ENCODE data around the gene COTL1.
A peak's percentile ranks its signal among the peaks of the same experiment; 100 is the strongest.

Gene COTL1

GRCh38 chr16:84614968-84615813 lies 2.7 kb downstream of the COTL1 start:
- no peak for DNase-seq (ENCODE audit: low read depth in 1 of 2, low spot score in 1 of 2)

GRCh38 chr16:84614623-84614967 lies 3.3 kb downstream of the COTL1 start:
- DNase-seq (ENCODE audit: low read depth in 1 of 2, low spot score in 1 of 2): no peak

GRCh38 chr16:84614073-84614459 lies 3.8 kb downstream of the COTL1 start:
- no peak for DNase-seq (ENCODE audit: low read depth in 1 of 2, low spot score in 1 of 2)

GRCh38 chr16:84613408-84614072 lies 4.3 kb downstream of the COTL1 start:
- no peak for DNase-seq (ENCODE audit: low read depth in 1 of 2, low spot score in 1 of 2)

- no peak for DNase-seq (ENCODE audit: low read depth in 1 of 2, low spot score in 1 of 2)
Observed at GRCh38 chr16:84612686-84613085, 5.2 kb downstream of the COTL1 start.

GRCh38 chr16:84611041-84611440 lies 6.8 kb downstream of the COTL1 start:
- no peak for DNase-seq (ENCODE audit: low read depth in 1 of 2, low spot score in 1 of 2)

- DNase-seq (ENCODE audit: low read depth in 1 of 2, low spot score in 1 of 2): no peak
Observed at GRCh38 chr16:84610376-84610775, 7.5 kb downstream of the COTL1 start.

- no peak for DNase-seq (ENCODE audit: low read depth in 1 of 2, low spot score in 1 of 2)
Observed at GRCh38 chr16:84609563-84610177, 8.2 kb downstream of the COTL1 start.

- no peak for DNase-seq (ENCODE audit: low read depth in 1 of 2, low spot score in 1 of 2)
Observed at GRCh38 chr16:84608282-84608681, 9.6 kb downstream of the COTL1 start.

GRCh38 chr16:84607694-84608093 lies 10.2 kb downstream of the COTL1 start:
- no peak for DNase-seq (ENCODE audit: low read depth in 1 of 2, low spot score in 1 of 2)

GRCh38 chr16:84607061-84607460 lies 10.8 kb downstream of the COTL1 start:
- DNase-seq (ENCODE audit: low read depth in 1 of 2, low spot score in 1 of 2): no peak

GRCh38 chr16:84606081-84606875 lies 11.6 kb downstream of the COTL1 start:
- DNase-seq (ENCODE audit: low read depth in 1 of 2, low spot score in 1 of 2): no peak

- DNase-seq (ENCODE audit: low read depth in 1 of 2, low spot score in 1 of 2): no peak
Observed at GRCh38 chr16:84605339-84605848, 12.5 kb downstream of the COTL1 start.

GRCh38 chr16:84604477-84605013 lies 13.3 kb downstream of the COTL1 start:
- DNase-seq (ENCODE audit: low read depth in 1 of 2, low spot score in 1 of 2): no peak

GRCh38 chr16:84603940-84604339 lies 13.9 kb downstream of the COTL1 start:
- DNase-seq (ENCODE audit: low read depth in 1 of 2, low spot score in 1 of 2): no peak

- DNase-seq (ENCODE audit: low read depth in 1 of 2, low spot score in 1 of 2): peak in 1 of 2 donors; percentile 23
Observed at GRCh38 chr16:84603140-84603816, 14.6 kb downstream of the COTL1 start.

- no peak for DNase-seq (ENCODE audit: low read depth in 1 of 2, low spot score in 1 of 2)
Observed at GRCh38 chr16:84600343-84601229, 17.3 kb downstream of the COTL1 start.

- DNase-seq (ENCODE audit: low read depth in 1 of 2, low spot score in 1 of 2): peak in 1 of 2 donors; percentile 54
Observed at GRCh38 chr16:84599521-84600202, 18.2 kb downstream of the COTL1 start.

- DNase-seq (ENCODE audit: low read depth in 1 of 2, low spot score in 1 of 2): no peak
Observed at GRCh38 chr16:84598360-84598759, 19.5 kb downstream of the COTL1 start.
